Activated CD4-positive, alpha-beta T cell treated with anti-CD3 and anti-CD28 coated beads, Interleukin-2, Interleukin-6, amounts not matched to agents 100 ng/mL and 50 ng/mL, durations not matched to agents 16 hours and 8 hours (primary cell): ENCODE data around the gene PIP5KL1.

Experiments
- DNase-seq: peaks from one replicate; pipeline ENCODE4 v3.0.0-alpha.2; 2020

Gene PIP5KL1

DNA sequence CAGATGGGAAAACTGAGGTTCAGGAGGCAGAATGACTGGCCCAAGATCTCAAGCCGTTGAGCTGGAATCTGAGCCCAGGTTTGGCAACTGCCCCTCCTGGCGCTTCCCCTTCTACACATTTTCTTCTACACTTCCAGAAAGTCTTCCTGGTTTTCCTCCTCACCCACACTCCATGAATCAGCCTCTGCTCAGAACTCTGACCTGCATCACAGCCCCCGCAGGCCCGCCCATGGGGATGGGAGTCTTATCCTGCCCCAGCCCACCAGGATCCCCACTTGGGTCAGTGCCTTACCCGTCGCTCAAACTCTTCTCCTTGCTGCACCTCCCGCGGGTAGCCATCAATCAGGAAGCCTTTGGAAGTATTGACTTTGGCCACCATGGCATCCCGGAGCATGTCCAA is 59.0 kb downstream of the PIP5KL1 start:
- no peak for DNase-seq

DNA sequence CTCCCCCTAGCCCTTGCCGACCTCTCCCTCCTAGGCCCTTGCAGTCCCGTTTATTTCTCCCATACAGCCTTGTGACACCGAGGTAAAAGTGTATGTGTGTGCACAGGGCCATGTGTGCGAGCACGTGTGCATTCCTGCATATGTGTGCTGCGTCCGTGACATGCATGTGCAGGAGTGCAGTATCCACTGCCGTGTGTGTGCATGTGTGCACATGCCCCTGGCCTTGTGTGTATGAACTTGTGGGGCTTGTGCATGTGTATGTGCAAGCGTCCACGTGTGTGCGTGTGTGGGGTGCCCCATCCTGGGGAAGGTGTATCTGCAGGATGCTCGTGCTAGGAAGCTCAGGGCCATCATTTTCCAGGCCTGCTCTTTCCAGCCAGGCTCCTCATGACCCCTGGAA is 59.7 kb downstream of the PIP5KL1 start:
- DNase-seq, result no peak
